ENCODE results near the gene ZNF254.

DNA sequence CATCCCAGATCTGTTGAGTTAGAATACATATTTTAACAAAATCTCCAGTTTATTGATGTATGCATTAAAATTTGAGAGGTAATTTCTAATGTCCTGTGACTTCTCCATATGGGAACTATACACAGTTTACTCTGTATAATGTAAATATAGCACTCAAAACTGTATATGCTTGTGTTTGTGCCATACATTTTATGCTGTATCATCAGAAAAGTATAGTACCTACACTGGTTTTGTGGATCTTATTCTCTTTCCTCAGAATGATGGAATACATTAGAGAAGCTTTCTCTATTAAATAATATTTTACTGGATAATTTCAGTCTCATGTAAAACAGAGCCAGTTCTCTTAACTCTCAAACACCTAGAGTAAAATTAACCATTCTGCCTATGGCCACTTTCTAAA is 53.6 kb downstream of the ZNF254 start:
- TF ChIP-seq, protein P1, sequence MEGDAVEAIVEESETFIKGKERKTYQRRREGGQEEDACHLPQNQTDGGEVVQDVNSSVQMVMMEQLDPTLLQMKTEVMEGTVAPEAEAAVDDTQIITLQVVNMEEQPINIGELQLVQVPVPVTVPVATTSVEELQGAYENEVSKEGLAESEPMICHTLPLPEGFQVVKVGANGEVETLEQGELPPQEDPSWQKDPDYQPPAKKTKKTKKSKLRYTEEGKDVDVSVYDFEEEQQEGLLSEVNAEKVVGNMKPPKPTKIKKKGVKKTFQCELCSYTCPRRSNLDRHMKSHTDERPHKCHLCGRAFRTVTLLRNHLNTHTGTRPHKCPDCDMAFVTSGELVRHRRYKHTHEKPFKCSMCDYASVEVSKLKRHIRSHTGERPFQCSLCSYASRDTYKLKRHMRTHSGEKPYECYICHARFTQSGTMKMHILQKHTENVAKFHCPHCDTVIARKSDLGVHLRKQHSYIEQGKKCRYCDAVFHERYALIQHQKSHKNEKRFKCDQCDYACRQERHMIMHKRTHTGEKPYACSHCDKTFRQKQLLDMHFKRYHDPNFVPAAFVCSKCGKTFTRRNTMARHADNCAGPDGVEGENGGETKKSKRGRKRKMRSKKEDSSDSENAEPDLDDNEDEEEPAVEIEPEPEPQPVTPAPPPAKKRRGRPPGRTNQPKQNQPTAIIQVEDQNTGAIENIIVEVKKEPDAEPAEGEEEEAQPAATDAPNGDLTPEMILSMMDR (IDR thresholded peaks at IDR 0.05), result no peak
- TF ChIP-seq POLR2A (IDR thresholded peaks at IDR 0.05) (no peak), EP300 (IDR thresholded peaks at IDR 0.05) (no peak), POLR2AphosphoS5 (IDR thresholded peaks at IDR 0.05) (no peak)

Data from stomach (tissue), 4 donors.